LHCN-M2 (cell line): Measurements from ENCODE around the gene TOR4A. TPM values are rescaled to one million over a fixed set of nuclear protein-coding genes. Genes with fewer than 3 reads are reported as not detected.

Experiments used
- DNase-seq: peaks from one replicate; pipeline ENCODE4 v3.0.0-alpha.2; 2012; ENCODE audit warnings: low read depth
- polyA plus RNA-seq: library from polyadenylated mRNA; unstranded; fragments of >200 nt; gene quantifications from one replicate; pipeline ENCODE4 v1.2.1, GENCODE V29; 2012; ENCODE audit warnings: missing spikeins
- total RNA-seq: library from RNA; depleted of rRNA; stranded (reverse); fragments of >200 nt; gene quantifications from 2 replicates; pipeline ENCODE4 v1.2.3, GENCODE V29; 2014; rRNA removed

The TOR4A gene
- total RNA-seq, result 2.6 and 2.8 TPM in 2 replicates
- polyA plus RNA-seq, result 2.3 TPM

DNA sequence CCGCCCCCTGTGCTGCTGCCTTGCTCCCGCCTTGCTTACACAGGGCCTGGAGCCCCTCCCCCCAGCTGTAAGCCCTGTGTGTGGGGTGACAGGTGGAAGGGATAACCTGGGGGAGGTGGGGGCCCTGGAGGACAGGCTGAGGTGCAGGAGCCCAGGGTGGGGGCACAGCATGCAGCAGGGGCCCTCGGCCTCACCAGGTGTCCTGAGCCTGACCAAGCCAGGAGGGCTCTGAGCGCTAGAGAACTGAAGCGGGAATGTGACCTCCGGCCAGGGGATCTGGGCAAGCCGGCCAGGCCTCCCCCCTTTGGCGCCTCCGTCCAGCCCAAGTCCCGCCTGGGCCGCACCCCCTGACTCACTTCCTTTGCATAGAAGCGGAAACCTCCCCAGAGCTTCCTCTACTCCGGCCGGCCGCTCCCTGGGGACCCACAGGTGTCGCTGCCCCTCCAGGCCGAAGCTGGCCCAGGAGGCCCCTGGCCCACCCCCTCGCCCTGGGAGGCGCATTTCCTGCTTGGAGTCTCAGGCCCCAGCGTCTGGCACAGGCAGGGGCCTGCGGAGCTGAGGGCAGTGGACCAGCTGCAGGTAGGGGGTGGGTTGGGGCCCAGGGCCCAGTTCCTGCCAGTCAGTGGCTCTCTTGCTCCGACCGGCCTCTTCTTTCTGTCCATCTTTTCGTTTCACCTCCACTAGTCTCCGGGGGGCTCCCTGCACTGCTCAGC is at the start of gene TOR4A:
Gene TOR4A (plus strand): TSS at position 398 of the 713 bp plus-strand sequence. CDS start 964 bp downstream, outside the sequence.
- peak; percentile 80 for DNase-seq

GRCh38 chr9:137227853-137228505 is 49.5 kb upstream of the TOR4A start:
- no peak for DNase-seq

DNA sequence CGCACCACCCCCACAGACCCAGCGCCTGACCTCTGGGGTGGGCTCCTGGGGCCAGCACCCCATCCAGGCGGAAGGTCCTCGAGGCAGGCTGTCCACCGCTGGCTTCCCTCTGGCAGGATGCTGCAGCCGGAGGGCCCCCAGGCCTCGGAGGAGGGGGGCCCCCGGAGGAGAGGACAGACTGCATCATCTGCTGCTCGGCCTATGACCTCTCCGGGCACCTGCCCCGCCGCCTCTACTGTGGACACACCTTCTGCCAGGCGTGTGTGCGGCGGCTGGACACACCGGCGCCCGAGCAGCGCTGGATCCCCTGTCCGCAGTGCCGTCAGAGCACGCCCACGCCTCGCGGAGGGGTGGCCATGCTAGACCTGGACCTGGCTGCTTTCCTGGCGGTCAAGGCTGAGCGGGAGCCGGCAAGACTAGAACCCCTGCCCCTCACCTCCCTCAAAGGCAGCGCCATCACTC is 49.0 kb upstream of the TOR4A start:
- no peak for DNase-seq

DNA sequence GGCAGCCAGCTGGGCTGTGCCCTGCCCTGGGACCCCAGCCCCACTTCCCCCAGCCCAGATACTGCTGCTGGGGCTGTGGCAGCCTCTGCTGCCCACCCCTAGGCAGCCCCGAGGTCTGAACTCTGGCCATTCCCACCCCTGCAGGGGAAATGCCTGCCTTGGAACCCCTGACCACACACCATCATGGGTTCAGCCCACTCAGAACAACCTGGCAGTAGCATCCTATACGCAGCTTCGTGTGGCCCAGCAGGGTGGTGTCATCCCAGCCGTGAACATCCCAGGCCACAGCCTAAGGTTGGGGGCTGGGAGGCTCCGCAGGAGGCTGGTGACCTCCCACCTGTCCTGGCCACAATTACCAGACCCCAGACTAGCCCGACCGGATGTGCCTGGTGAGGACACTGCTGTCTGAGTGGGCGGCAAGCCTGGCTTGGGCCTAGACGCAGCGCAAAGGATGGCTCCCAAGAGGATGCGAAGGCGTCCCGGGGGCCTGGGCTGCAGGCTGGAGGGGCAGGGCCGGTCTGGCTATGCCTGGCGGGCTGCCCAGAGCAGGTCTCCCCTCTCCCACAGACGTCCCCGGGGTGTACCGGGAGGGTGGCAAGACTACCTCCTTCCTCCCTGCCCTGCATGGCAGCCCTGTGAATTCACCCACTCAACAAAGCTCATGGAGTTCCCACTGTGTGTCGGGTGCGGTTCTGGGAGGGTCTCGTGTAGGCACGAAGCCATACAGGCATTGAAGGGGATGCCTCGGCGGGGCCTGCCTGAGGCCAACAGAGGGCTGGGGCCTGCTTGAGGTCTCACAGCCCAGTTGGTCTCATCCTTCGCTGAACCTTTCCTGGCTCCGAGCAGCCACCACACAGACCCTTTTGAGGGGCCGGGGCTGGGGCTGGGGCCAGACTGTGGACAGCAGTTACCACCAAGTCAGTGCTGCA is 48.3 kb upstream of the TOR4A start:
- no peak for DNase-seq

DNA sequence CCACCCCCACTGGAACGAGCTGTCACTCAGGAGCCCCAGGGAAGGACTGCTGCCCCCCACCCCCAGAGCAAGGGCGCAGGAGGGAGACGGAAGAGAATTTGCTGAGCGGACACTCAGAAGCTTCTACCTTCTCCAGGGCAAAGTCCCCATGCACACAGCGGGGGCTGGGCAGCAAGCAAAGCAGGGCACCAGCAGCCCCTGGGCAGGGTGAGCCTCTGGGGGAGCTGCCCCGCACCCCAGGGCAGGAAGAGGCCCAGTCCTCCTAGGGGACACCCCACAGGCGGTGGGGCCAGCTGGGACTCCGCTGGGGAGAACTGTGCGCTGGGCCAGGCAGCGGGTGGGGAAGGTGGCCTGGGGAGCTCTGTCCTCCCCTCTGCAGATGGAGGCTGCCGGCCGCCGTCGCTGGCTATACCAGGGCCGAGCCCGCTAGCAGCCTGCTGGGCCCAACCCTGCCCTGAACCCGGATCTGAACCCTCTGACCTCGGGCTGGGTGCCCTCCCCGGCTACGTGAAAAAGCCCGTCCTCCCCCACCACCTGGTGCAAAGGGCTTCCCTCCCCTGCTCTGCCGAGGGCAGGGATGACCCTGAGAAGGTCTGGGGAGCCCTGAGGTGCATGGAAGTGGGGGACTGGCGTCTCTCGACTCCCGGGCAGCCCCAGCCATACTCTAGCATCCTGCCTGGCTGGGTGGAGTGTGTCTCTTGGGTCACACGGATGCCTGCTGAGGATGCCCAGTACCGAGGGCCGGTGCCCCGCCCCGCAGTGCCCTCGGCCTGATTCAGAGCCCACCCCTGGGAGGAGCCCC is 47.4 kb upstream of the TOR4A start:
- DNase-seq, result no peak

DNA sequence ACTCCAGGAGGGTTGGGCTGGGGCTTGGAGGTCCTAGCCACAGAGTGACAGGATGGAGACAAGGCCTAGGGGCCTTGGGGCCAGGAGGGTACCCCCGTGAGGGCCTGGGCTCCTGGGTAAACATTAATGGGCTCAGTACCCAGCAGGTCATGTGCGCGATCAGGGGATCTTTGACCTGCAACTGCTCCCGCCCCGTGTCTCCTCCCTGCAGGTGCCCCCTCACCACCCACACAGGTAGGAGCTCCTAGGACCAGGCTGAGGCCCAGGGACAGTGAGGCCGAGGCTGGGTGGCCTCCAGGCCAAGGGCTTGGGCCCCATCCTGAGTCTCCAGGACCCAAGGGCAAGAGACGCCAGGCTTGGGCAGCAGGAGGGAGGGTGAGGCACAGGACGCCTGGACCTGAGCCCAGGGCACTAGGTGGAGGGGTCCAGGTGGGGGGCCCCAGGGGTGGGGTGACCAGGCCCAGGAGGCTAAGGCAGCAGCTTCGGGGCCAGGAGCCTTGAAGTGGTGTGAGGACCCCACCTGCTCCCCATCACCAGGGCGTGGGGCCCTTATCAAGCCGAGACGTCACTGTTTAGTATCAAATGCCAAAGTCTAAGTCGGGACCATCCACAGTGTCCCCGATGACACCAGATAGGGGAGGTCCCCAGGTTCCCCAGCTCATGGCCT is 46.7 kb upstream of the TOR4A start, which contains the start of gene SLC34A3:
Gene SLC34A3 (plus strand): TSS at position 197 of the 667 bp plus-strand sequence. CDS start 802 bp downstream, outside the sequence.
- no peak for DNase-seq

GRCh38 chr9:137231372-137232039 is 46.0 kb upstream of the TOR4A start:
- DNase-seq, result no peak

- no peak for DNase-seq
Observed at GRCh38 chr9:137232101-137232500, 45.4 kb upstream of the TOR4A start.

DNA sequence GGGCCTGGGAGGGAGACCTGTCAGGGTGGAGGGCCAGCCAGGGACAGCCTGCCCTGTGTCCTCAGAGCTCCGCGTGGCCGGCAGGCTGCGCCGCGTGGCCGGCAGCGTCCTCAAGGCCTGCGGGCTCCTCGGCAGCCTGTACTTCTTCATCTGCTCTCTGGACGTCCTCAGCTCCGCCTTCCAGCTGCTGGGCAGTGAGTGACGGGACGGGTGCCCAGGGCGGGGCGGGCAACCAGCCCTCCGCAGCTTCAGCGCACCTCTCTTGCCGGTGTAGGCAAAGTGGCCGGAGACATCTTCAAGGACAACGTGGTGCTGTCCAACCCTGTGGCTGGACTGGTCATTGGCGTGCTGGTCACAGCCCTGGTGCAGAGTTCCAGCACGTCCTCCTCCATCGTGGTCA is 45.0 kb upstream of the TOR4A start:
- peak; percentile 41 for DNase-seq

DNA sequence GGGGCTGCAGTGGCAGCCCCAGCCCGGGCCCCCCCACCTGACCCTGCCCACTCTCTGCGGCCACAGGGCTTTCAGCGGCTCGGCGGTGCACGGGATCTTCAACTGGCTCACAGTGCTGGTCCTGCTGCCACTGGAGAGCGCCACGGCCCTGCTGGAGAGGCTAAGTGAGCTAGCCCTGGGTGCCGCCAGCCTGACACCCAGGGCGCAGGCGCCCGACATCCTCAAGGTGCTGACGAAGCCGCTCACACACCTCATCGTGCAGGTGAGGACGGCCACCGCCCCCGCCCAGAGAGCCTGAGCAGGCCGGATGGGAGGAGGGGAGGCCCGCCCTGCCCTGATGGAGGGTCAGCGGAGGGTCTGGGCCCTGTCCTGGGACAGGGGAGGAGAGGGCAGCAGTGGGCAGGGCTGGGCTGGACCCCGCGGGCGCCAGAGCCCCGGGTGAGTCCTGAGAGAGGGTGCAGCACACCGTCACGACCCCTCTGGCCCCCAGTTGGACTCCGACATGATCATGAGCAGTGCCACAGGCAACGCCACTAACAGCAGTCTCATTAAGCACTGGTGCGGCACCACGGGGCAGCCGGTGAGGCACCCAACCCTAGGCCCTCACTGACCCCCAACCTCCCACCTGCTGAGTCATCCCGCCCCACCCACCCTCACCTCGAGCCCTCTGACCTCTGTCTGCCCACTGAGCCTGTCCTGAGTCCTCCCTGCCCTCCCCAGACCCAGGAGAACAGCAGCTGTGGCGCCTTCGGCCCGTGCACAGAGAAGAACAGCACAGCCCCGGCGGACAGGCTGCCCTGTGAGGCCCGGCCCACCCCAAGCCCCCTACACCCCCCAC is 44.2 kb upstream of the TOR4A start:
- no peak for DNase-seq

GRCh38 chr9:137234055-137234697 is 43.4 kb upstream of the TOR4A start:
- no peak for DNase-seq

GRCh38 chr9:137234758-137235423 is 42.6 kb upstream of the TOR4A start:
- no peak for DNase-seq

DNA sequence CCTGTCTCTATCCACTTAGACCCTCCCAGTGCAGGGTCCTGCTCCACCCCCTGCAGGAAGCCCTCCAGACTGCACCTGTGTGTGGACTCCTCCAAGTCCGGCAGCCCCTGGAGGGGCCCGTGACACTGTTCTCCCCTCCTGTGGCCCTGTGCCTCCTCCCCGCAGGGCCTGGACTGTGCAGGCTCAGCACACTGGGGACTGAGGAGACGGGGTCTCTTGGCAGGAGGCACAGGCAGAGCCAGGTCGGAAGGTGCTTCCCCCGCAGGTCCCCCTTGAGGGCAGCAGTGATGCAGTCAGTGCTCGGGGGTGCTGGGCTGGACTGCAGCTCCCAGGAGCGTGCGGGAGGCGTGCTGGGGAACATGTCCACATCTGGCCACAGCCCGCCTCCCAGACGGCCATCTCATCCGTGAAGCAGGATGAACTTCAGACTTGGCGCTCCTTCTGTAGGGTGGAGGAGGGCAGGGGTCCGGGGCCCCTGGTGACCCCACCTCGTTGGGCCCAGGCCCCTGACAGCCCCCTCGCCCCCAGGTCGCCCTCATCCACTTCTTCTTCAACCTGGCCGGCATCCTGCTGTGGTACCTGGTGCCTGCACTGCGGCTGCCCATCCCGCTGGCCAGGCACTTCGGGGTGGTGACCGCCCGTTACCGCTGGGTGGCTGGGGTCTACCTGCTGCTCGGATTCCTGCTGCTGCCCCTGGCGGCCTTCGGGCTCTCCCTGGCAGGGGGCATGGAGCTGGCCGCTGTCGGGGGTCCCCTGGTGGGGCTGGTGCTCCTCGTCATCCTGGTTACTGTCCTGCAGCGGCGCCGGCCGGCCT is 41.9 kb upstream of the TOR4A start:
- DNase-seq, result no peak

DNA sequence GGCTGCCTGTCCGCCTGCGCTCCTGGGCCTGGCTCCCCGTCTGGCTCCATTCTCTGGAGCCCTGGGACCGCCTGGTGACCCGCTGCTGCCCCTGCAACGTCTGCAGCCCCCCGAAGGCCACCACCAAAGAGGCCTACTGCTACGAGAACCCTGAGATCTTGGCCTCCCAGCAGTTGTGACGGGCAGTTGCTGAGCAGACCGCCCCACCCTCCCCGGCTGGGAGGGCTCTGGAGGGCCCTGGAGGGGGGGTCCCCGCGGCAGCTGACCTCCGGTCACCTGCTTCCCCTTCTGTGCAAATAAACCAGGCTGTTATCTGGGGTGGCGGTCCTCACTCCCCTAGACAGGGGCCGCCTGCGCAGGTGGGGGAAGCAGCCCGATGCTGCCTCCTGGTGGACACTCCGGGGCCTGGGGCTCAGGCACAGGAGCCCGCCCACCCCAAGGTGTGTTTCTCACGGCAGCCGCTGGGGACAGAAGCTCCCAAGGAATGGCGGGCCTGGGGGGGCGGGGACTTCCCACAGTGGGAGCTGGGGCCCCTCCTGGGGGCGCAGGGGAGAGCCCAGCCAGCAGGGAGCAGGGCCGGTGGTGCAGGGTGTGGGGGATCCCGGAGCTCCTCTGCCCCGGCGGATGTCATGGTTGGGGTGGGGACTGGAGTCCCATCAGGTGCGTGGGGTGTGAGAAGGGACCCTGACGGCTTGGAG is 41.1 kb upstream of the TOR4A start:
- DNase-seq, result peak; percentile 63

DNA sequence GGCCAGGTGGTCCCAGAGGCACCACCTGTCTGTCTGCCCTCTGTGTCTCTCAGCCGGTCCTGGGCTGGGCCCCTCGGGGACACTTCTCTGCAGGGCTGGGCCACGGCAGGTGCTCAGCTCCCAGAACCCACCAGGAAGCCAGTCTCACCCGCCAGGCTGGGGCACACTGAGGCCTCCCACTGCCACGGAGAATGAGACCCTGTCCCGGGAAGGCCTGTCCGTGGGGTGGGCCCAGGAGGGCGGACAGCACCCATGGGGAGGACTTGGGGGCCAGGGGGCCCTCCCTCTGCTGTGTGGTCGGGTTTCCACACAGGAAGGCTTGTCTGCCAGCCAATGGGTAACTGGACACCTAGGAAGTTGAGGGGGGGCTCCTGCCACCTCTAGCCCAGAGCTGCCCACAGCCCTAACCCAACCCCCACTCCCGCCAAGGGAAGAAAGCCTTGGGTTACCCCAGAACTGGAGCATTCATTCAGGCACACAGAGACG is 40.5 kb upstream of the TOR4A start:
- DNase-seq, result no peak
